Posterior cingulate gyrus (tissue), 11 donors: ENCODE results near the gene QKI.
"Not testable (repeated sequence)": the region's sequence is repeated elsewhere in the genome, so short reads cannot be mapped to it uniquely, and the experiment has no call there.

ENCODE experiments used
- DNase-seq, 10 donors: peaks; one replicate each; pipeline versions ENCODE4 v3.0.0 to v3.0.0-alpha.2; 2020 to 2021; ENCODE audit warnings: mixed read lengths in 3 of 10
- intact Hi-C: fragments of 100-400 bp; cut with DNase I; formaldehyde crosslinking; loops from one replicate; pipeline ENCODE4 v1.15.1; 2023

The QKI gene

DNA sequence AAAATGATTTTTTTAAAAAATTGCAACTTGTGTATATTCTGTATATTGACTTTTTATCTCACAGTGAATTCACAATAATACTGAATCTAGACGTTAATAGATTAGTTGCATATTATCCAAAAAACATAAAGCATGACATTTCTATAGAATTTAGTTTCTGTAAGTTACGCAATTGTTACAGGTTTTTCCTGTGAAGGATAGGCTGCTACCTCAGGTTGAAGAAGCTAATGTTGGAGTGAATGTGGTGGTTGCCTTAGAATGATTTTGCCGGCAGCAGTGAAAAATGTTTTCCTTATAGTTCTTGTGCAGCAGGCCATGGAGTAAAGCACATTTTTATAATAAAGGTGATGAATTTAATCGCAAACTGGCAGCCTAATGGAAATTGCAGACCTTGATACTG lies 20.5 kb downstream of the QKI start:
- intact Hi-C loops, result no loop called here
- no peak for DNase-seq

GRCh38 chr6:163436843-163437242 lies 22.3 kb downstream of the QKI start:
- no peak for DNase-seq
- intact Hi-C loops, result no loop called here

DNA sequence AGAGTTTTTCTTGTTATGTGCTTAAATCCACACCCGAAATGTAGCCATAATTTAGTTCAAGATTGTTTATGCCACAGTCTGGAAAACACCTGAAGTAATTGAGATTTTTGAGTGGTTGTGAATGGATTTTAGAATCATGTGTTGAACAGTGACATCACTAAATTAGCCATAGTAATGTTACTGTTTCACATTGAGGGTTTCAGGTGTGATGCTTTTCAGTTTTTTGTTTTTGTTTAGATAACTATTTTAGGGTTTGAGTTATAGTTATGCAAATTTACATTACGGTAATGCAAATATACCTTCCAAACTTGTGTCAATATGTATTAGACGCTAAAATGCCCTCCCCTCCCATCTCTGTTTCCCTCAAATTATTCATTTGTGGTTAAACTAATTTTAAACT lies 22.9 kb downstream of the QKI start:
- no peak for DNase-seq
- intact Hi-C loops, result no loop called here

DNA sequence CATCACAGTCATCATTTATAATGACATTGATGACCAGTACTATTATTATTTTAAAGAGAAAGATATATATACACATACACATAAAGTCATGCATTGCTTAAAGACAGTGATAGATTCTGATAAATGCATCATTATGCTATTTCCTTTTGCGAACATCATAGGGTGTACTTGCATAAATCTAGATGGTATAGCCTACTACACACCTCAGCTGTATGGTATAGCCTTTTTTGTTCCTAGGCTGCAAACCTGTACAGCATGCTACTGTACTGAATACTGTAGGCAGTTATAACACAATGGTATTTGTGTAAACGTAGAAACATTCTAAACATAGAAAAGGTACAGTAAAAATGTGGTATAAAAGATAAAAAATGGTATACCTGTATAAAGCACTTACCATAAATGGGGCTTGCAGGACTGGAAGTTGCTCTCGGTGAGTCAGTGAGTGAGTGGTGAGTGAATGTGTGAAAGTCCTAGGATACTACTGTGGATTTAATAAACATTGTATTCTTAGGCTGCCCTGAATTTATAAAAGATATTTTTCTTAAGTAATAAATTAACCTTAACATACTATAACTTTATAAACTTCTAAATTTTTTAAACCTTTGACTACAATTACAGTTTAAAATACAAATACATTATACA lies 23.9 kb downstream of the QKI start:
- intact Hi-C loops, result no loop called here
- no peak for DNase-seq

- peak in 5 of 10 donors; percentile 43 to 66 (median 60) for DNase-seq
- intact Hi-C loops, result no loop called here
These were observed 24.4 kb downstream of the QKI start for GRCh38 chr6:163438940-163439335.

DNA sequence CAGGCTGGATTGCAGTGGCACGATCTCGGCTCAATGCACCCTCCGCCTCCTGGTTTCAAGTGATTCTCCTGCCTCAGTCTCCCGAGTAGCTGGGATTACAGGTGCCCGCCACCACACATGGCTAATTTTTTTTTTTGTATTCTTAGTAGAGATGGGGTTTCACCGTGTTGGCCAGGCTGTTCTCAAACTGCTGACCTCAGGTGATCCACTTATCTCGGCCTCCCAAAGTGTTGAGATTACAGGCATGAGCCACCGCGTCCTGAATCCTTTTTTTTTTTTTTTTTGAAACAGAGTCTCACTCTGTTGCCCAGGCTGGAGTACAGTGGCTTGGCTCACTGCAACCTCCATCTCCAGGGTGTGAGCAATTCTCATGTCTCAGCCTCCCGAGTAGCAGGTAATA lies 24.9 kb downstream of the QKI start:
- intact Hi-C loops, DNase-seq: not testable (repeated sequence)

GRCh38 chr6:163439997-163440396 lies 25.5 kb downstream of the QKI start:
- no peak for DNase-seq
- intact Hi-C loops, result no loop called here

DNA sequence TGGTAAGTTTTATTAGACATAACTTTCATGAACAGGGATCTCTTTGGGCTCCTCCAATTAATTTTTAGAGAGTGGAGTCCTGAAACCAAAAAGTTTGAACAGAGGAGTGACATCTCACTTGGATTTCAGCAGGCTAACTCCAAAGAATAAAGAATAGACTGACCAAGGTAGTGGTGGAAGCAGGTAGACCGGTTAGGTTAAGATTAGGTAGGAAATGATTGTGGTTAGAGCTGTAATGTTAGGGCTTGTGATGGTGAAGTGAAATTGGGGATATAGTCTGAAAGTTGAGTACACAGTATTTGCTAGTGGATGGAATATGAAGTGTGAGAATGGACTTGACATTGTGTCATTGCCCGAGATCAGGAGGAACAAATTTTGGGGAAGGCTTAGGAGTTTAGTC lies 27.8 kb downstream of the QKI start:
- intact Hi-C loops, result no loop called here
- no peak for DNase-seq

DNA sequence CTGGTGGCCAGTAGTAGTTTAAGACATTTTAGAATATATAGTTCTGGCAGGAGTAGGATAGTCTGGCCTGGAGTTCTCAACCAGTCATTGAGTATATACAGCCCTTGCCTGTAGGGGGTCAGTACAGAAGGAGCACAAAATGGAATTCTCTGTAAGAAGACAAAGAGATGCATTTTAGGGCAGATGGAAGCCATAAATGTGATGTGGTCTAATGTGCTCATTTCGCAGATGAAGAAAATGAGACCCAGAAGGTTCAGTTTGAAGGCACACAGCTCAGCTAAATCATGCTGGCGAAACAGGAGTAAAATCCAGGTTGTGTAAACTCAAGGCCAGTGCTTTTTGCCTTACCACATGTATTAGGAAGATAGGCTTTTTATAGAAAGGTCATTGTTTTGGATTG lies 29.6 kb downstream of the QKI start:
- intact Hi-C loops, result no loop called here
- no peak for DNase-seq

GRCh38 chr6:163446549-163446948 lies 32.0 kb downstream of the QKI start:
- intact Hi-C loops, result no loop called here

DNA sequence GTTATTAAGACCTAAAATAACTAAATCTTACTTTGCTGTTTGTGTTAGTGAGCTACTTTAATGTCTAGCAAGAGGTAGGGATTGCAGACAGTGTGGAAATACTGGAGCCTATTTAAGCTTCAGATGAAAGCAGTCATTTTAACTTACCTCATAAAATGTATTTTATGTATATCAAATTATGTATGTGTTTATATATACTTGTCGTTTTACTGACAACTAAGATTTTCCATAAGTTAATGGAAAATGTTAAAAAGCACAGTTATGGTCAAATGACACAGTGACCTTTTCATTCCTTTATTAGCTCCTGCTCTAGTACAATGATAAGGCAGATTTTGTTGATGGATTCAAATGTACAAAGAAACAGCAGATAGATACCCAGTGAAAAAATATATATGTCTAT lies 34.6 kb downstream of the QKI start:
- intact Hi-C loops, result no loop called here
- DNase-seq, result no peak

More at GRCh38 chr6:163446549-163446948, 32.0 kb downstream of the QKI start:
- DNase-seq, result no peak

DNA sequence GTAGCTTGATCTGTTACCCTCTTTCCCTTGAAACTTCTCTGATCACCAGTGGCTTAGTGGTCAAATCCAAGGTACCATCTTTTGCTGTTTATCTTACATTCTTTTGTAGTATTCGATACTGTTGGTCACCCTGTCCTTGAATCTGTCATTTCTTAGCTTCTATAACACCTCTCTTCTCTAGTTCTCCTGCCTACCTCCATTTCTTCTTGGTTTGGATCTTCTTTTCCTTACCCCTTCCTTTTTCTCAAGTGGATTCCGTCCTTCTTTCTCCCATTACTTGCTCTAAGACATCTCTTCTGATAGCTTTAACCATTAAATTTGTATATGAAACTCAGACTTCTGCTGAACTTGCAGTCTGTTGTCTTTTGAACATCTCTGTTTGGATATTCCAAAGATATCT lies 39.9 kb downstream of the QKI start:
- intact Hi-C loops, result no loop called here
- no peak for DNase-seq

DNA sequence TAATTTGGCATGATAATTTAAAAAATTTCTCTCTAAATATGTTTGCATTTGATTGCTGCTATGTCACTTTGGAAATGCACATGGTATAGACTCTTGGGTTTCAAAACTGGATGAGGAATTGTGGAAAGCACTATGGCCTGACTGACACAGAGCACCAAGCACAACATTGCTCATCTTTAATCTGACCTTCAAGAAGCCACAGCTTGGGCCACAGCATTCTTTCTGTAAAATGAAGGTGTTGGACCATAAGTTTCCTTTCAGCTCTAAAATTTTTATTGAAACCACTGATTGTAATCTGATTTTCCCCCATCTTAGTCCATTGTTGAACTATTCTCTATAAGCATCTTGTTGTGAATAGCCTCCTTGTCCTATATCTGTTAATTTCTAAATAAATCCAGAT lies 41.0 kb downstream of the QKI start:
- intact Hi-C loops, result no loop called here
- no peak for DNase-seq

DNA sequence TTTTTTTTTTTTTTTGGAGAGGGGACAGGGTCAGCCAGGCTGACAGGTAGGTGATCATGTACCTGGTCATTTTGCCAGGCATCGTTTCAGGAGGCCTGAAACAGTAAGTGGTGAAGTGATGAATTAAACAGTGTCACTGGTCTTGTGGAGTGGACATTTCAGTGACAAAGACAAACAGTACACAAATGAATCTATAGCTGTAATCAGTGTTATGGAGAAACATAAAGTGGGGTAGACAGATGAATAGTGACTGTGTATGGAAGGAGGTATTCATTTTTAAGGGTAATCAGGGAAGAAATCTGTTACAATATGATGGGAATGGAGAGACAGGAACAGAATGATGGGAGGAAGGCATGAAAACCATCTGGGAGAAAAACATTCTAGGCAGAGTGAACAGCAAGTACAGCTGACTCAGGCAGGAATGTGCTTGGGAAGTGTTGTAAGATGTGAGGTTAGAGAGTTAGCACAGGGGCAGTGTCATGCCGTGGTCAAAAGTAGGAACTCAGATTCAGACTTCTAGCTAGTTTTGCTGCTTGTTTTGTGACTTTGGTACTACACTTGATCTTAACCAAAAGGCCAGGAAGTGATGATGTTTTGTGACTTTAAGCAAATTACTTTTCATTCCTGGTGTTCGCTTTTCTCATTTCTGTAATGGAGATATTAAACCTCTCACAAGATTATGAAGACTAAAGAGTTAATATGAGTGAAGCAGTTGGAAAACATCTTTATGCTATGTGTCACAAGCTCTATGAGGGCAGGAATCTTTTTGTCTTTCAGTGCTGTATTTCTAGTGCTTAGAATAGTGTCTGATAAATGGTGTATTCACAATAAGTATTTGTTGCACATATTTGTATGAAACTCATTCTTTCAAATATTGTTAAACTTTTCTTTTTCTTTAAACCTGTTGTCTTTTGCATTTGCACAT lies 43.4 kb downstream of the QKI start:
- no peak for DNase-seq
- intact Hi-C loops, result no loop called here

- DNase-seq, result no peak
- intact Hi-C loops, result no loop called here
These were observed 44.5 kb downstream of the QKI start for GRCh38 chr6:163459007-163459406.

- no peak for DNase-seq
- intact Hi-C loops, result no loop called here
These were observed 45.0 kb downstream of the QKI start for GRCh38 chr6:163459536-163459935.

- intact Hi-C loops, result no loop called here
- no peak for DNase-seq
These were observed 45.8 kb downstream of the QKI start for GRCh38 chr6:163460307-163460782.

GRCh38 chr6:163461696-163462095 lies 47.2 kb downstream of the QKI start:
- no peak for DNase-seq
- intact Hi-C loops, result no loop called here

DNA sequence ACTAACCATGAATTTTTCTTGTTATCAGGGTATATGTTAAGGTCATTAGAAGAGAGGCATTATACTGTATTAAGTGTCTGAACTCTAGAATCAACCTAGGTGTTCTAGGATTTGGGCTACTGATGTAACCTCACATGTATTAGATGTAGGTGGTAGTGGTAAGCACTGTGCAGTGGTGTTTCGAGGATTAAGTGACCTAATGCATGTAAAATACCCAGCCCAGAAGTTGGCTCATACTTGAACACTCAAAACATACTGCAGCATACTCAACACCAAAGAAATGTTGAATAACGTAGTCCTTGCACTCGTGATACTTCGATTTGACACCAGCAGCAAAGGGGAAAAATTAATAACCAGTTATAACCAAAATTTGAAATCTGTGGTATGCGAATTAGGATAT lies 48.7 kb downstream of the QKI start:
- intact Hi-C loops, result no loop called here
- DNase-seq, result no peak

DNA sequence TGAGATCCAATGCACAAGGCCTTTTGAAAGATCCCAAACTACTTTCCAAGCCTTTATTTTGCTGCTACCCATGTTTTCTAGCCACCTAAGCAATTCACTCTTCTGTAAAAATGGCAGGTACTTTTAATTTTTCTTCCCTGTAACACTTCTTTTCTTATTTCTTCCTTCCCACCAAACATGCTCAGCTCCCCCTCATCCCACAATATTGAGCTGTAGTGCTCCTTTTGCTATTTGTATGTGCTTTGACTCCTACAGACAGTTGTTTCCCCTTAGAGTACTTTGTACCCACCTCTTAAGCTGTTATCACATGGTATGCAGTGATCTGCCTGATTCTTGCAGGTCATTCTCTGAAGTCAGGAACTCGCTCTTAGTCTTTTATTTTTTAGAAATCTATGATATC lies 49.3 kb downstream of the QKI start:
- intact Hi-C loops, result no loop called here
- no peak for DNase-seq

- no peak for DNase-seq
- intact Hi-C loops, result no loop called here
These were observed 52.4 kb downstream of the QKI start for GRCh38 chr6:163466839-163467390.

DNA sequence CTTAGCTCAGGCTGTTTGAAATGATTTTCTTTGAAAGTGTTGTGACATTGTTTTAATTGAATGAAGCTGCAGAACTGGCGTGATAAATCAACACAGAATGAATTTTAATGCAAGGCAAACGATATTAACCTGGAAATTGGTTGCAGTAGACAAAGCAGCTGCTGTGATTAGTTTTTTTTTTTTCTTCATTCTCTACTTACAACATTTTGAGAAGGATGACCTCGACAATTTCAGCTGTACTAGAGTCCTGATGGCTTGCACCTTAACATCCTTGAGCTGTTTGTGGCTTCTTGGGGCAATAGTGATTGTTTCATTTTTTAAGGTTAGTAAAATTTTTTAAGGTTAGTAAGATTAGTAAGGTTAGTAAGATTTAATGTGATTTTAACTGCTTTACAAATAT lies 54.2 kb downstream of the QKI start:
- no peak for DNase-seq
- intact Hi-C loops, result no loop called here
